HG03354 (cell line): ENCODE data around the gene CCDC88B.
A peak's percentile ranks its signal among the peaks of the same experiment; 100 is the strongest.

ENCODE experiments used
- ATAC-seq: cut with Tn5 transposase; IDR thresholded peaks from one replicate; pipeline ENCODE4 v1.9.1; 2021; ENCODE audit warnings: mild to moderate bottlenecking; ENCODE audit not compliant: unreplicated experiment, poor library complexity, severe bottlenecking

Gene CCDC88B

DNA sequence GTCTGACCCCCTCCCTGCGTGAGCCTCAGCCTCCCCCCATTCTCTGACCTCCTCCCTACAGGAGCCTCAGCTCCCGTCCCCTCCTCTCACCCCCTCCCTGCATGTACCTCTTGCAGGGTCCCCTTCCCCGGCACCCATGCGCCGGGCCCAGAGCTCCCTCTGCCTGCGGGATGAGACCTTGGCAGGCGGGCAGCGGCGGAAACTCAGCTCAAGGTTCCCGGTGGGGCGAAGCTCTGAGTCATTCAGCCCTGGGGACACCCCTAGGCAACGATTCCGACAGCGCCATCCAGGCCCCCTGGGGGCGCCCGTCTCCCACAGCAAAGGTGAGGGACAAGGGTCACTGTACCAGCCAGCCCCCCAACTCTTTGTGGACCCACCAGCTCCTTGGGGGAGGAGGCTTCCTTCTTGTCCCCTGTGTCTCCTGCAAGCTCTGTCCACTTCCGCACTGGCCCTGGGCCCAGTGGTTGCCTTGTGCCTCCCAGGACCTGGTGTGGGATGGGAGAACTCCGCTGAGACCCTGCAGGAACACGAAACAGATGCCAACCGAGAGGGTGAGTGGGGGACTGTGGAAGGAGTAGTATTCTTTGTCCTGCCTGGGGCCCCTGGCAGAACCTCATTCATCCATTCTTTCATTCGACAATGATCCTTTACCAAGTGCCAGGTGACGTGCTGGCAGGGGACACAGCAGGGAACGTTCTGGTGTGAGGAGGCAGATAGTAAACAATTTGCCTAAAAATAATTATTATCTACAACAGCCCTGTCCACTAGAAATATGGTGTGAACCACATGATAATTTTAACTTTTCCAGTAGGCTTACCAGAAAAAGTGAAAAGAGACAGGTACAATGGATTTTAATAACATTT, 15.3 kb downstream of the CCDC88B start:
- no peak for ATAC-seq

DNA sequence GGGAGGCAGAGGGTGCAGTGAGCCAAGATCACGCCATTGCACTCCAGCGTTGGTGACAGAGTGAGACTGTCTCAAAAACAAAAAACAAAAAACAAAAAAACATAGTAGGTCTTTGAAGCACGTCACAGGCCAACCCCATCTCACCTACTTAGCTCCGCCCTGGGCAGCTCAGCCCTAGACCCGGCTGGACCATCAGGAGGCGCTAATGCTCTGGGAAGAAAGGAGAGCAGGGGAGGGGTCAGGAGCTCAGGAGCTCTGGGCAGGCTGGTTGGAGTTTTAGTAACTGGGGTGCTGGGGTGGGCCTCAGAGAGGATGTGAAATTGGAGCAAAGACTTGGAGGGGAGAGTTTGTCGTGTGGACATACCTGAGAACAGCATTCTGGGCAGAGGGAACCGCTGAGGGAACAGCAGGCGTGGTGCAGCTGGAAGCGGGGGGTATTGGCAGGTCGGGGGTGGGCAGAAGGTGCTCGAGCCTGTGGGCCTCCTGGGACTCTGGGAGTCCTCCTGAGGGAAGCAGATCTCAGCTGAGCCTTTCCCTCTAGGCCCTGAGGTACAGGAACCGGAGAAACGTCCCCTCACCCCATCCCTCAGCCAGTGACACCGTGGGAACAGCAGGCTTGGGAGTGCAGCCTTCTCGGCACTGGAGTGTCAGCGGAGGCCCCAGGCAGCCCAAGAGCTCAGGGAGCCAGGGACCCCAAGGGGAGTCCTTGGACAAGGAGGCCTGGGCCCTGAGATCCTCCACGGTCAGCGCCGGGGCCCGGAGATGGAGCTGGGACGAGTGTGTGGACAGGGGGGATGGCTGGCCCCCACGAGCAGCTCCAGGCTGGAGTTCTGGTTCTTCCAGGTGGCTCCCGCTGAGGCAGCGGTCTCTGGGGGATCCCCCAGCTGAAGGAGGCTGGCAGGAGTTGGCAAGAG, 16.8 kb downstream of the CCDC88B start:
- no peak for ATAC-seq

DNA sequence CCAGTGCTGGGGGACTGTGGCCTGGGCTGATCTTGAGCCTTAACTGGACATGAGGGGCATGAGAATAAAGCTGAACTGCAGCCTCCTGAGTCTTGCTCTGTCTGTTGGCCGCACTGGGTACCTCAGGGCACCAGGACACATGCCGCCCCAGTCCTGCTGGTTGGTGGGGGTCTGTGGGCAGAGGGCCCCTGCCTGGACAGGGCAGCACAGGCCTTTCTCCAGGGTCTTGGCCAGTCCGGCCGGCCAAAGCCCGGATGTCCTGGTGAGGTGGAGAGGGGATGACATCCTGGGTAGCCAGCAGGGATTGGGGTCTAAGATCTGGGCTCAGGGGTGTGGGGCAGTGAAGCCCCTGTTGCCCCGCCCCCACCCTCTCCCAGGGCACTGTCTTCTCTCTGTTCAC, 17.4 kb downstream of the CCDC88B start:
- no peak for ATAC-seq

DNA sequence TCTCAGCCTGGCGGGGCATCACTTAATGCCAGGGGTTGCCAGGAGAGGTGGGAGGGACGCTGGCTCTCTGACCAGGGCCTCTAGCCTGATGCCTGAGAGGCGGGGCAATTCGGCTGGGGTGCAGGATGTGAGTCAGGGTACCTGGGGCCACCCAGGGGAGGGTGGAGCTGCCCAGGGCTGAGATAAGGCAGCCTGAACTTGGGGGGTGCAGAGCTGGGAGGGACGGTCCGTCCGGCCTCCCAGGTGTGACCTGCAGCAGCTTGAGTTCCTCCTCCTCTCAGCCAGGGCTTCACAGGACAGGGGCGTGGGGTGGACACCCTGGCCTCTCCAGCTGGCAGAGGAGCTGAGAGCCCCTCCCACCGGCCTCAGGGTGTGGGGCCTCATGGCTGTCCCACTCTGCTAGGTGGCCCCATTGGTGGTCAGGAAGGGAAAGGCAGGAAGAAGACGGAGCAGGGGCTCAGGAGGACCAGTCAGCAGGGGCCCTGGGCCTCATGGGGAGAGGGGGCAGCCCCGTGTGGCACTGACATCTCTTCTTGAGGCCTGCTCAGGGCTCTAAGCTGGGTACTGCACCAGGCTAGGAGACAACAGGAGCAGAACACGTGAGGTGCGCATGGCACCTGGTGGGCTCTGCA, 18.0 kb downstream of the CCDC88B start:
- no peak for ATAC-seq

DNA sequence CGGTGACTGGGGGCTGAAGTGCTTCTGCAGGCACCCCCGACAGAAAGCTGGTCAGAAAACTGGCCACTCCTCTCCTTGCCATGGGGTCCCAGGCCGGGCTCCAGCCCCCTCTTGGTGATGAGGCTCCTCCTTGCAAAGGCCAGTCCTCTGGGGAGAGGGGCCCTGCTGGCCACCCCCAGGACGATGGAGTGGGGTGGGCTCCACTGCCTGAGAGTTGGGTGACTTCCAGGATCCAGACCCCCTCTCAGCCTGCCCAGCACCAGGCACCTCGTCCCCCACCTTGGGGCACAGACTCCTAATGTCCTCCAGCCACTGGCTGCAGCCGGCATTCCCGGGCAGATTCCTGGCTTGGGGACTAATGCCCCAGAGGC, 18.5 kb downstream of the CCDC88B start:
- ATAC-seq: no peak

DNA sequence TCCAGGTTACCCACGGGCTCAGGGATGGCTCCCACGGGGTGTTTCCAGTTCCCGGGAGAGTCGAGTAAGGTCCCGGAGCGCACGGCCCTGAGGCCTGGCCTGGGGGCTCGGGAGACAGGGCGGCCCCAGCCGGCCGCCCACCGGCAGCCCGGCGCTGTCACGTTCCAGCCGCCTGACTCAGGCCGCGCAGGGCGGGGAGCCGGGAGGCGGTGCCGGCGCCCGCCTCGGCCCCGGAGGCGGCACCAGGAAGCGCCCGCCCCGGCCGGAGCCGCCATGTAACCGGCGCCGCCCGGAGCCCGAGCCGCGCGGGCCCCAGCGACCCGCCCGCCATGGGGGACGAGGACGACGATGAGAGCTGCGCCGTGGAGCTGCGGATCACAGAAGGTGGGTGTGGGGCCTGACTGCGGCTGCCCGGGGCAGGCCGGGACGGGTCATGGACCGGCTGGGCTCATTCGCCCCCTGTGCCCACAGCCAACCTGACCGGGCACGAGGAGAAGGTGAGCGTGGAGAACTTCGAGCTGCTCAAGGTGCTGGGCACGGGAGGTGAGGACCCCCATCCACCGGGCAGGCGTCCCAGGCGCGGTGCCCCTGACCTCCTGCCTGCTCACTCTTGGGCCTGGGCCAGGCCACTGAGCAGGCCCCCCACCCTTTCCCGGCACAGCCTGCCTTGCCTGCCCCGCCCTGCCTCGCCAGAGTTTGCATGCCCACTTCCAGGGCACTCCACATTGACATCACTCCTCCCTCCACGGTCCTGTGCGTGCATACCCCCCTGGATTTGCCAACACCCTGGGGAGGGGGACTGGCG, 19.1 kb downstream of the CCDC88B start, which contains the start of gene RPS6KA4:
TSS of gene RPS6KA4 (plus strand) at position 256 of the 805 bp plus-strand sequence. CDS start at position 330, 74 bp downstream.
- peak; percentile 62 for ATAC-seq

DNA sequence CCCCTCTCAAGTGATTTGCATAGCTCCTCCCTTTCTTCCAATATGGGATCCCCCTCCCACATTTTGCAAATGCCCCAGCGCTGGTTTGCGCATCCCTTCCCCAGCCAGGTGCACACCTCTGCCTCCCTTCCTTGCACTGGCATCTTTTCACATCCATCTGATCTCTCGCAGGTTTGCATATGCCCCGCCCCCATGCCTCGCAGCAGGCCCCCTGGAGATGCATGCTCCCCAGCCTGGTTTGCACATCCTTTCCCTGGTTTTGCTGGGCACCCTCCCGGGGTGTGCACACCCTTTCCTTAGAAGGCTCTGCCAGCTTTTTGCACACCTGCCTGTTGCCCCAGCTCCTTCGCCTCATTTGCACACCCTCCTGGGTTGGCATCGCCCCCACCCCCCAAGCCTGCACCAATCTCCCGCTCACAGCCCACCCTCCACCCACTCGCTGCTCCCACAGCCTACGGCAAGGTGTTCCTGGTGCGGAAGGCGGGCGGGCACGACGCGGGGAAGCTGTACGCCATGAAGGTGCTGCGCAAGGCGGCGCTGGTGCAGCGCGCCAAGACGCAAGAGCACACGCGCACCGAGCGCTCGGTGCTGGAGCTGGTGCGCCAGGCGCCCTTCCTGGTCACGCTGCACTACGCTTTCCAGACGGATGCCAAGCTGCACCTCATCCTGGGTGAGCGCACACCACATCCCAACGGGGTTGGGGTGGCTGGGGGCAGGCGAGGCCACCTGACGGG, 19.9 kb downstream of the CCDC88B start:
- no peak for ATAC-seq

DNA sequence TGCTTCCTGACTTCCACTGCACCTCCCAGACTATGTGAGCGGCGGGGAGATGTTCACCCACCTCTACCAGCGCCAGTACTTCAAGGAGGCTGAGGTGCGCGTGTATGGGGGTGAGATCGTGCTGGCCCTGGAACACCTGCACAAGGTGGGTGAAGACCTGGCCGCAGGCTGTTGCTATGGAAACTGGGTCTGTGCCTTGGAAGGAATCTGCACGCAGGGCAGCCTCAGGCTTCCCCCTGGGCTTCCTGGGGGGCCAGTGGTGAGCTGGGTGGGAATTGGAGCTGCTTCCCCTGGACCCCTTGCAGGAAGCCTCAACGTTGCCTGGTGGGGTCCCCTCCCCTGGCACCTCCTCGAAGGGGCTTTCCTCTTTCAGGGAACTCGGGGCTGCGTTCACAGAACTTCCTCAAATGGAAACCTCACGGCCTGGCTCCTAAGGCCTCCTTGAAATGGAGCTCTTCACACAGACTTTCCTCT, 20.5 kb downstream of the CCDC88B start:
- ATAC-seq: no peak

DNA sequence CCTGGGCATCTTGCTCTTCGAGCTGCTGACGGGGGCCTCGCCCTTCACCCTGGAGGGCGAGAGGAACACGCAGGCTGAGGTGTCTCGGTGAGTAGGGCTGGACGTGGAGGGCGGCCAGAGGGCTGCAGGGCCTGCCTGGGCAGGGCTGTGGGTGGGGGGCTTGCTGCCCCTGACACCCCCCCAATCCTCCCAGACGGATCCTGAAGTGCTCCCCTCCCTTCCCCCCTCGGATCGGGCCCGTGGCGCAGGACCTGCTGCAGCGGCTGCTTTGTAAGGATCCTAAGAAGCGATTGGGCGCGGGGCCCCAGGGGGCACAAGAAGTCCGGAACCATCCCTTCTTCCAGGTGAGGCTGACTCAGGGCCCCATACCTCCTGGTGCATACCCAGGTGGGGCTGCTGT, 21.7 kb downstream of the CCDC88B start:
- ATAC-seq: no peak

DNA sequence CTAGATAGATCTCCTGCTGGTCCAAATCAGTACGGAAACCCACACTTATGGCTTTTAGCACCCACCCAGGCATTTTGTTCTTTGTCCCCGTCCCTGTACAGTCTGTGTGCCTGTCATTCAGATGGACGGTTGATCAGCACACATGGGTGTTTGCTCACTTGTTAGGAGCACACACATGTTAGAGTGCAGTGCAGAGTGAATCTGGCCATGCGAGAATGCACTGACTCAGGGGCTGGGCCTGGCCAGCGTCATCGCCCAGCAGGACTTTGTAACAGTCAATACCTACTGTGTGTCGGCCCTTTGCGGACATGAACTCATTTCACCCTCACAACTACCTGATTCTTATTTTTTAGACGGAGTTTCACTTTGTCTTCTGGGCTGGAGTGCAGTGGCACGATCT, 22.3 kb downstream of the CCDC88B start:
- ATAC-seq: no peak

DNA sequence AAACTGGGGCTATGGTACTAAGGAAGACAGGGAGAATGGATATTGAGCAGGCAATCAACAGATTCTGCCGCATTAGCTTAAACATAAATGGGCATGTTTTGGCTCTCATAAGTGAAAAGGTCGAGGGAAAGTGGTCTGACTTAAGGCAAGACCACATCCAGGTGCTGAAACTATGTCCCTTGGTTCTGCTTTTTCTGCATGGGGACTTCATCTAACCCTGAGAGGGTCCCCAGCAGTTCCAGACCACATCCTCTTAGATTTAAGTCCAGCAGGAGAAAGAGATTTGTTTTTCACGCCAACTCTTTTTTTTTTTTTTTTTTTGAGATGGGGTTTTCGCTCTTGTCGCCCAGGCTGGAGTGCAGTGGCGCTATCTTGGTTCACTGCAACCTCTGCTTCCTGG, 24.4 kb downstream of the CCDC88B start:
- ATAC-seq: no peak

DNA sequence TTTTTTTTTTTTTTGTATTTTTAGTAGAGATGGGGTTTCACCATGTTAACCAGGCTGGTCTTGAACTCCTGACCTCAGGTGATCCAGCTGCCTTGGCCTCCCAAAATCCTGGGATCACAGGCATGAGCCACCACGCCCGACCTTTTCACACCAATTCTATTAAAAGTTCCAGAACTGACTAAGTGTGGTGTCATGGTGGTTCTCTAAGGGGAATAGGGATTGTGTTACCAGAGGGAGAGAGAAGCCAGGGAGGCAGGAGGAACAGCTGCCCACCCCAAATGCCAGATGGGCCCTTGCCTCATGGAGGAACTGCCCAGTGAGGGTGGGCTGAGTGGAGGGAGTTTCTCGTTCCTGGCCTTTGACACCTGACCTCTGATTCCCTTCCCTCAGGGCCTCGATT, 24.9 kb downstream of the CCDC88B start:
- no peak for ATAC-seq

DNA sequence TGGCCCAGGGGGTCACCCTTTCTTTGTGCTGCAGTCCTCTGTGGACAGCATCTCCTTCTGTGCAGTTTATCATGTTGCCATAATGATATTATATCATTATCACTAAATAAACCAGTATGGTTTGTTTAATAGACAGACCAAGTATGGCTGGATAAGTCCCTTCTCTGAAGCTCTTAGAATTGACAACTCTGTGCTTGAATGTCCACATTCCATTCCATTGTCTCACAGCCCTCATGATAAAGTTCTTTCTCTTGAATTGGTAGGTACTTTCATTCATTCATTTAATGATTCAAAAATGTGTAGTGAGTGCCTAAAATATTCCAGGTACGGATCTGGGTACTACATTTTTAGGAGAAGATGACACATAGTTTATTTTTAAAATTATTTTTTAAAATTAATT, 26.7 kb downstream of the CCDC88B start:
- ATAC-seq: no peak

DNA sequence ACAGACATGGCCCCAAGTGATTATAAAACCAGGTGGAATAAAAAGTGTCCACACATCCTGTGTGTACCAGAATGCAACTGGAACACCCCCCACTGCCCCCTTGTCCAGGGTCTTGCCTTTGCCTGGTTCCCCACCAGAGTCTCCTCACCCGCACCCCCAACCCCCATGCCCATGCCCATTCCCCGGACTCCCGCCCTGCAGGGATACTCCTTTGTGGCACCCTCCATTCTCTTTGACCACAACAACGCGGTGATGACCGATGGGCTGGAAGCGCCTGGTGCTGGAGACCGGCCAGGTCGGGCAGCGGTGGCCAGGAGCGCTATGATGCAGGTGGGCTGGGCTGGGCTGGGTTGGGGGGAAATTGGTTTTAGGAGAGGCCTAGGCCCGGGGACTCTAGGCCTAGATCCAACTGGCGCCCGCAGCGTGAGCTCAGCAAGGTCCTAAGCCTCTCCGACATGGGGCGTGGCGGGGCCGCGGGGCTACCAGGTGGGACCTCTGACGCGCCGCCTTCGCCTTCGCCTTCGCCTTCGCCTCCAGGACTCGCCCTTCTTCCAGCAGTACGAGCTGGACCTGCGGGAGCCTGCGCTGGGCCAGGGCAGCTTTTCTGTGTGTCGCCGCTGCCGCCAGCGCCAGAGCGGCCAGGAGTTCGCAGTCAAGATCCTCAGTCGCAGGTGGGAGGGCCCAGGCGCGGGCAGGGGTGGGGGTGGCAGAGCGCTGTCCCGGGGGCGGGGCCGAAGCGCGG, 28.1 kb downstream of the CCDC88B start:
- ATAC-seq: no peak

DNA sequence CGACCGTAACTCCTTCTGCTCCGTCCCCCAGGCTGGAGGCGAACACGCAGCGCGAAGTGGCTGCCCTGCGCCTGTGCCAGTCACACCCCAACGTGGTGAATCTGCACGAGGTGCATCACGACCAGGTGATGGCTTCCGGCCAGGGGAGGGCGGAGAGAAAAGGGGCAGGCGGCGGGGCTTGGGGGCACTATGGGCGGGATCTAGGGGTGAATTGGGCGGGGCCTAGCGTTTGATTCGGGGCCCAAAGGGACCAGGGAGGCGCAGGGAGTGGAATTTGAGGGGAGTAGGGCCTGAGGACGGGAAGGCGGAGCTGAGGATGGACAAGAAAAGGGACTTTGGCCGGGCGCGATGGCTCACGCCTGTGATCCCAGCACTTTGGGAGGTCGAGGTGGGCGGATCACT, 28.7 kb downstream of the CCDC88B start:
- no peak for ATAC-seq

DNA sequence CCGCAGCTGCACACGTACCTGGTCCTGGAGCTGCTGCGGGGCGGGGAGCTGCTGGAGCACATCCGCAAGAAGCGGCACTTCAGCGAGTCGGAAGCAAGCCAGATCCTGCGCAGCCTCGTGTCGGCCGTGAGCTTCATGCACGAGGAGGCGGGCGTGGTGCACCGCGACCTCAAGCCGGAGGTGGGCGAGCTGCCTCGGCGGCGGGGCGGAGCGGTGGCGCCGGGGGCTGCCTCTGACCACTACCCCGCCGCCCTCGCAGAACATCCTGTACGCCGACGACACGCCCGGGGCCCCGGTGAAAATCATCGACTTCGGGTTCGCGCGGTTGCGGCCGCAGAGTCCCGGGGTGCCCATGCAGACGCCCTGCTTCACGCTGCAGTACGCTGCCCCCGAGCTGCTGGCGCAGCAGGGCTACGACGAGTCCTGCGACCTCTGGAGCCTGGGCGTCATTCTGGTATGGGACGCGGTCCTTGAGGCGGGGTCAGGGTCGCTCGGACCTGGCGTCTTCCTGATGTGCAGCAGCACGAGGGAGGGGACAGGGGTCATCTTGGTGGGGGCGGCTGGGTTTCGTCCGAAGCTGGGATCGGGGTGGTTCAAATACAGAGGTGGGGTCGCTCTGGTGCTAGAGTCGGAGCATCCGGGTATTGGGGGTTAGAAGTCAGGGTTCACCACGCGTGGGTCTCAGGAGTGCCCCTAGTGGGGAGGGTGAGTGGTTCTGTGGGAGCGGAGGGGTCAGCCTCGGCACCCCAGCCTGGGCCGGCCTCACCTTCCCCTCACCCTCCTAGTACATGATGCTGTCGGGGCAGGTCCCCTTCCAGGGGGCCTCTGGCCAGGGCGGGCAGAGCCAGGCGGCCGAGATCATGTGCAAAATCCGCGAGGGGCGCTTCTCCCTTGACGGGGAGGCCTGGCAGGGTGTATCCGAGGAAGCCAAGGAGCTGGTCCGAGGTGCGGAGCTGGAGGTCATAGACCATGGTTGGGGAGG, 29.7 kb downstream of the CCDC88B start:
- no peak for ATAC-seq

DNA sequence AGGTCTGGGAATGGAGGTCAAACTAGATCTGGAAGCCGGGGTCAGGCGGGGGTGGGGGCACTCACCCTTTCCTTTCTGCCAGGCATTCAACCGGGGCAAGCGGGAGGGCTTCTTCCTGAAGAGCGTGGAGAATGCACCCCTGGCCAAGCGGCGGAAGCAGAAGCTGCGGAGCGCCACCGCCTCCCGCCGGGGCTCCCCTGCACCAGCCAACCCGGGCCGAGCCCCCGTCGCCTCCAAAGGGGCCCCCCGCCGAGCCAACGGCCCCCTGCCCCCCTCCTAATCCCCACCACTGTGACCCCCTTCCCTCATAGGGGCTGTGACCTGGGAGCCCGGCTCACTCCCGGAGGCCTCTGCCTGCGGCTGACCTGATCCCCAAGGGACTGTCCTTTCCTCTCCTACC, 31.2 kb downstream of the CCDC88B start:
- ATAC-seq: no peak
